GM21515 (cell line): ENCODE data around the gene CRTC2.
"Not testable (repeated sequence)": the region's sequence is repeated elsewhere in the genome, so short reads cannot be mapped to it uniquely, and the experiment has no call there.

Experiments
- ATAC-seq: cut with Tn5 transposase; IDR thresholded peaks from one replicate; pipeline ENCODE4 v1.9.1; 2021; ENCODE audit not compliant: unreplicated experiment

CRTC2 gene

DNA sequence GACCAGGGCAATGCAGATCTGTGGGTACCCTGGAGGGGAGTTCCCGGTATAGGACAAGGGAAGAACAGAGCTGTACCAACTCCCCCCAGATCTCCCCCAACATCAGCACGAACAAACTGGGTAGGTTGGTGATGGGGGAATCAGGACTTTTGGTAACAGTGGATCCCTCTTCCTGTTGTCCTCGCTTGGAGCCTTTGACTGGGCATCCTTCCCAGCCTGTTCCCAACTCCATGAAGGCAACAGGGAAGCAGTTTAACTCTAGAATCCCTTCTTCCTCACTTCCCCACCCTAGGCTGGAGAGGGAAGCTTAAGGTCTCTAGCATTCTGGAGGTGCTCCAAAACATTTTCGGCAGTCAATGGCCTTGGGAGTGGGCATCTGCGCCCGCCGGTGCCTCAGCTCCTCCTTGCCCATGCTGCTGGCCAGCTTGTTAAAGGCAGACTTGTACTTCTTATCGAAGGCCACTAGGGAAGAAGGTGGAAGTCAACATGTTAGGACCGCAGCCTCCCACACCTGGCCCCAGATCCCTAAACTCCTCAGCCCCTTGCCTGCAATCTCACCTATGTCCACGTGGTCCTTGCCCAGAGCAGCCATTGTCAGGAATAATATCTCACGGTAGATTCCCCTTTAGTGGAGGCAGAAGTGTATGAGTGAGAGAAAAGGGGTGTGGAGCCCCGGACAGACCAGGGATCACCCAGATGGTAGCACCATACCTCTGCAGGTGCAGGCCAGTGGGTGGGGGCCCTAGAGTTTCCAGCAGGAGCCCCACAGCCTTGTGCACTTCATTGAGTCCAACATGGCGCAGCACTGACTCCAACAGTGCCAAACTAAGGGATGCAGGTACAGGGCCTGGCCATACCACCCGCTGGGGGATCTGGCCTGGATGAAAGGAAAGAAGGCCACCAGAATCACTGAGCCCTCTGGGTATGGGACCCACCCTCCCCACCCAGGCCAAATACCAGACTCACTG, 28.1 kb downstream of the CRTC2 start:
- ATAC-seq = no peak

- no peak for ATAC-seq
Measured at GRCh38 chr1:153929426-153929825, 29.0 kb downstream of the CRTC2 start.

GRCh38 chr1:153928791-153929341, 29.5 kb downstream of the CRTC2 start:
- ATAC-seq = no peak

GRCh38 chr1:153928245-153928644, 30.2 kb downstream of the CRTC2 start:
- no peak for ATAC-seq

- ATAC-seq = no peak
Measured at GRCh38 chr1:153926405-153926804, 32.0 kb downstream of the CRTC2 start.

GRCh38 chr1:153922972-153923925, 35.2 kb downstream of the CRTC2 start, which contains the start of gene GATAD2B:
TSS of gene GATAD2B (minus strand) at chr1:153922972. CDS start at chr1:153828347, 94,625 bp downstream.
- ATAC-seq = peak; percentile 88

GRCh38 chr1:153922076-153922971, 36.1 kb downstream of the CRTC2 start:
- peak; percentile 25 for ATAC-seq

GRCh38 chr1:153921803-153922075, 36.7 kb downstream of the CRTC2 start:
- ATAC-seq = no peak

GRCh38 chr1:153921080-153921802, 37.2 kb downstream of the CRTC2 start:
- no peak for ATAC-seq

GRCh38 chr1:153919876-153920852, 38.2 kb downstream of the CRTC2 start:
- no peak for ATAC-seq

- ATAC-seq = no peak
Measured at GRCh38 chr1:153916297-153916696, 42.1 kb downstream of the CRTC2 start.

DNA sequence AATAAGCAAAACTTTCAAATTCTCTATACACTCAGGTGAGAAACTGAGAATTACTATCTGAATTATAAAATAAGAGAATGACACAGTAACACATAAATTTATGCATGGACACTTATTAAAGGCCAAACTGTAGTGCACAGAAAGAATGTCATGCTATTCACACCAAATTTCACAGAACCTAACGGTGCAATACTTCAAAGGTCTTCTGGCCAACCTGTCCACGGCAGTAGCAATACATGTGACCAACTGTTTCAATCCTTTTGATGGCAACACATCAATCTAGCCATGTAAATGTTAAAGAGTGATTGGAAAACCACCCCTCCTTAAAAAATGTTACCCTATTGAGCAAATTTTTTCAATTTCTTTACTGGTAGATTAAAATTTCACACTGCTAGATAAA, 46.1 kb downstream of the CRTC2 start:
- ATAC-seq = no peak

GRCh38 chr1:153910560-153910959, 47.9 kb downstream of the CRTC2 start:
- ATAC-seq = not testable (repeated sequence)

DNA sequence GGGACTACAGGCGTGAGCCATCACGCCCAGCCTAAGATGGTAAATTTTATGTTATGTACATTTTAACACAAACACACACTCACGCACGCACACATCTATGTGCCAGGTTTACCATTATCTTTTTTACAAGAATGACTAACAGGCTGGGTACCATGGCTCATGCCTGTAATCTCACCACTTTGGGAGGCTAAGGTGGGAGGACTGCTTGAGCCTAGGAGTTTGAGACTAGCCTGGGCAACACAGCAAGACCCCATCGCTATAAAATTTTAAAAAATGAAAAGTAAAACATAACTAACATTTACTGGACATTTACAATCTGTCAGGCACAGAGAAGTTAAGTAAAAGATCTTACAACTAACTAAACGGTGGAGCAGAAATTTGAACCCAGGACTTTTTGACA, 50.3 kb downstream of the CRTC2 start:
- no peak for ATAC-seq

DNA sequence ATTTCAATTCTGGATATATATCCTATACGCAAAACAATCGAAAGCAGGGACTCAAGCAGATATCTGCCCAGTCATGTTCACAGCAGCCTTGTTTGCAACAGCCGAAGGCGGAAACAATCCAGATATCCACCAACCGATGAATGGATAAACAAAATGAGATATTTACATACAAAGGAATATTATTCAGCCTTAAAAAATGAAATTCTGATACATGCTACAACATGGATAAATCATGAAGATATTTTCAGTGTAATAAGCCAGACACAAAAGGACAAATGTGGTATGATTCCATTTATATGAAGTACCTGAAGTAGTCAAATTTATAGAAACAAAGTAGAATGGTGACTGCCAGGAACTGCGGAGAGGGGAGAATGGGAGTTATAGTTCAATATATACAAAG, 51.3 kb downstream of the CRTC2 start:
- ATAC-seq = no peak

GRCh38 chr1:153906396-153906795, 52.0 kb downstream of the CRTC2 start:
- ATAC-seq = no peak

- not testable (repeated sequence) for ATAC-seq
Measured at GRCh38 chr1:153905908-153906307, 52.5 kb downstream of the CRTC2 start.

DNA sequence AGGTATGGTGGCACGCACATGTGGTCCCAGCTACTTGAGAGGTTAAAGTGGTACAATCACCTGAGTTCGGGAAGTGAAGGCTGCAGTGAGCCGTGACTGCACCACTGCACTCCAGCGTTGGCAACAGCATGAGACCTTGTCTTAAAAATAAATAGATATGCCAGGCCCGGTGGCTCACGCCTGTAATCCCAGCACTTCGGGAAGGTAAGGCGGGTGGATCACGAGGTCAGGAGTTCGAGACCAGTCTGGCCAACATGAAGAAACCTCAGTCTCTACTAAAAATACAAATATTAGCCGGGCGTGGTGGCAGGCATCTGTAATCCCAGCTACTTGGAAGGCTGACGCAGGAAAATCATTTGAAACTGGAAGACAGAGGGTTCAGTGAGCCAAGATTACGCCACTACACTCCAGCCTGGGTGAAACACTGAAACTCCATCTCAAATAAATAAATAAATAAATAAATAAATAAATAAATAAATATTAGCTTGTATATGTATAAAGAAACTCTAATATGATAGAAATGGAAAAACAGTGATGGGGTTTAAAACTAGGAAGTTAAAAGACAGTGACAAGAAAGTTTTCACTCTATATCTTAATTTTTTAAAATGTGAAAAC, 54.5 kb downstream of the CRTC2 start:
- ATAC-seq = no peak
